Fibroblast of lung (primary cell): ENCODE results near the gene PIK3CD. TPM values are rescaled to one million over a fixed set of nuclear protein-coding genes. Genes with fewer than 3 reads are reported as not detected.
"Not testable (repeated sequence)": the region's sequence is repeated elsewhere in the genome, so short reads cannot be mapped to it uniquely, and the experiment has no call there.

Experiments
- DNase-seq, 2 donors: peaks; one replicate each; pipeline versions ENCODE4 v3.0.0 to v3.0.0-alpha.2; 2010; ENCODE audit warnings: low read depth in 2 of 2
- H2AFZ ChIP-seq: 2 replicates; pipeline ENCODE4 v1.5.1; 2012; ENCODE audit warnings: low read length, control low read depth, inconsistent platforms
- H3K27ac ChIP-seq: 2 replicates; pipeline ENCODE4 v1.5.1; 2011; ENCODE audit warnings: low read length, control low read depth; ENCODE audit not compliant: insufficient read depth
- H3K27me3 ChIP-seq: 2 replicates; pipeline ENCODE4 v1.5.1; 2011; ENCODE audit warnings: mild to moderate bottlenecking, low read length; ENCODE audit not compliant: control insufficient read depth, insufficient read depth
- H3K36me3 ChIP-seq: 2 replicates; pipeline ENCODE4 v1.5.1; 2011; ENCODE audit warnings: low read length; ENCODE audit not compliant: control insufficient read depth, insufficient read depth
- H3K4me1 ChIP-seq: 2 replicates; pipeline ENCODE4 v1.5.1; 2011; ENCODE audit warnings: low read length; ENCODE audit not compliant: control insufficient read depth, insufficient read depth; ENCODE audit errors: extremely low read depth
- H3K4me2 ChIP-seq: 2 replicates; pipeline ENCODE4 v1.5.1; 2011; ENCODE audit warnings: low read length, control low read depth; ENCODE audit not compliant: insufficient read depth; ENCODE audit errors: extremely low read depth
- H3K4me3 ChIP-seq, 4 experiments: fragments of 200-600 bp in 1 of 4; sonication (generic) in 1 of 4; replicated peaks in 1 of 4; 2 replicates each; pipeline ENCODE4 v1.5.1; 2011 to 2016; ENCODE audit warnings: low read length in 4 of 4, low read depth in 3 of 4, mild to moderate bottlenecking in 3 of 4, control low read depth in 2 of 4, inconsistent platforms in 1 of 4, mixed read lengths in 1 of 4; ENCODE audit not compliant: insufficient read depth in 1 of 4; ENCODE audit errors: control extremely low read depth in 1 of 4
- H3K79me2 ChIP-seq: 2 replicates; pipeline ENCODE4 v1.5.1; 2012; ENCODE audit warnings: mild to moderate bottlenecking, low read length, inconsistent platforms; ENCODE audit not compliant: control insufficient read depth, insufficient read depth
- H3K9ac ChIP-seq: 2 replicates; pipeline ENCODE4 v1.5.1; 2011; ENCODE audit warnings: mild to moderate bottlenecking, low read length, control low read depth; ENCODE audit not compliant: insufficient read depth
- H3K9me3 ChIP-seq: 2 replicates; pipeline ENCODE4 v1.5.1; 2012; ENCODE audit warnings: low read depth, low read length; ENCODE audit not compliant: control insufficient read depth, insufficient read depth
- H4K20me1 ChIP-seq: 2 replicates; pipeline ENCODE4 v1.5.1; 2011; ENCODE audit warnings: low read length; ENCODE audit not compliant: control insufficient read depth, insufficient read depth; ENCODE audit errors: extremely low read depth
- CTCF ChIP-seq, 2 donors: IDR thresholded peaks in 1 of 2; conservative IDR thresholded peaks in 1 of 2; 1 replicate in 1 of 2; 2 replicates in 1 of 2; pipeline ENCODE4 v1.5.1; 2011 to 2012; ENCODE audit warnings: low read length in 2 of 2, control low read depth in 1 of 2, inconsistent platforms in 1 of 2, low read depth in 1 of 2, mild to moderate bottlenecking in 1 of 2
- EZH2 ChIP-seq: IDR thresholded peaks from 2 replicates; pipeline ENCODE4 v1.5.1; 2012; ENCODE audit warnings: low read length, control low read depth, mild to moderate bottlenecking; ENCODE audit errors: missing control alignments
- polyA plus RNA-seq, 2 donors: library from polyadenylated mRNA; depleted of rRNA in 1 of 2; stranded (reverse) in 1 of 2; unstranded in 1 of 2; fragments of >200 nt; gene quantifications; 2 replicates each; pipeline ENCODE4 v1.2.1, GENCODE V29; 2011 to 2012; ENCODE audit warnings: missing spikeins in 1 of 2
- total RNA-seq: library from RNA; depleted of rRNA; stranded (reverse); fragments of >200 nt; gene quantifications from 2 replicates; pipeline ENCODE4 v1.2.1, GENCODE V29; 2014

PIK3CD gene
- total and polyA plus RNA-seq, 2 donors (not counting 1 experiment from before 2014, with no cell fraction given): 2.8 to 6.4 TPM

GRCh38 chr1:9621032-9621431 is 30.5 kb upstream of the PIK3CD start:
- Histone ChIP-seq H3K27ac (no peak overlapping the region), H3K9ac (no peak overlapping the region), H3K9me3 (no peaks in the 10 kb centered on the region), H2AFZ (no peak overlapping the region), H3K4me3 (no peak overlapping the region), H4K20me1 (no peaks in the 10 kb centered on the region), H3K27me3 (no peaks in the 10 kb centered on the region), H3K4me2 (no peak overlapping the region), H3K36me3 (no peaks in the 10 kb centered on the region), H3K79me2 (no peaks in the 10 kb centered on the region), H3K4me1 (no peaks in the 10 kb centered on the region)
- DNase-seq: no peak
- no peak for TF ChIP-seq EZH2
- TF ChIP-seq CTCF (conservative IDR thresholded peaks at IDR 0.05 in 1 of 2, IDR thresholded peaks at IDR 0.05 in 1 of 2; ENCODE audit: low read depth in 1 of 2, low read length in 2 of 2): no peak

- no peaks in the 10 kb centered on the region for H3K27me3 ChIP-seq
- H3K79me2 ChIP-seq: no peaks in the 10 kb centered on the region
- no peaks in the 10 kb centered on the region for H3K36me3 ChIP-seq
- no peak overlapping the region for H3K9ac ChIP-seq
- H2AFZ ChIP-seq: no peak overlapping the region
- H4K20me1 ChIP-seq: no peaks in the 10 kb centered on the region
- DNase-seq: no peak
- no peaks in the 10 kb centered on the region for H3K4me1 ChIP-seq
- no peak overlapping the region for H3K27ac ChIP-seq
- H3K9me3 ChIP-seq: no peaks in the 10 kb centered on the region
- no peak overlapping the region for H3K4me2 ChIP-seq
- TF ChIP-seq EZH2: no peak
- TF ChIP-seq CTCF (conservative IDR thresholded peaks at IDR 0.05 in 1 of 2, IDR thresholded peaks at IDR 0.05 in 1 of 2; ENCODE audit: low read depth in 1 of 2, low read length in 2 of 2): no peak
- H3K4me3 ChIP-seq: no peak overlapping the region
Measured at GRCh38 chr1:9624081-9624480, 27.4 kb upstream of the PIK3CD start.

- not testable (repeated sequence) for H3K4me3 ChIP-seq, H3K4me1 ChIP-seq, H3K4me2 ChIP-seq, H3K9me3 ChIP-seq, H3K27ac ChIP-seq, H3K79me2 ChIP-seq, H3K9ac ChIP-seq, H3K27me3 ChIP-seq, H2AFZ ChIP-seq, DNase-seq, H4K20me1 ChIP-seq, H3K36me3 ChIP-seq
Measured at GRCh38 chr1:9625030-9625429, 26.5 kb upstream of the PIK3CD start.
